Loucy (cell line): ENCODE data around the gene EFNA5.

Experiments
- H2AFZ ChIP-seq: fragments of 200-600 bp; sonication (generic); 2 replicates; pipeline ENCODE4 v1.6.0; 2016; ENCODE audit warnings: antibody characterized with exemption, mild to moderate bottlenecking, low read length, moderate library complexity
- H3F3A ChIP-seq: fragments of 200-600 bp; 2 replicates; pipeline ENCODE4 v1.6.0; 2016; ENCODE audit warnings: antibody characterized with exemption, low read depth, mild to moderate bottlenecking
- H3K27me3 ChIP-seq: fragments of 200-600 bp; sonication (generic); 2 replicates; pipeline ENCODE4 v1.6.1; 2014; ENCODE audit warnings: low read length, mild to moderate bottlenecking; ENCODE audit not compliant: insufficient read depth, poor library complexity, severe bottlenecking
- H3K36me3 ChIP-seq: fragments of 200-600 bp; sonication (generic); 2 replicates; pipeline ENCODE4 v1.6.1; 2016; ENCODE audit warnings: low read length; ENCODE audit not compliant: insufficient read depth
- H3K4me1 ChIP-seq: fragments of 200-600 bp; sonication (generic); 2 replicates; pipeline ENCODE4 v1.5.1; 2014; ENCODE audit warnings: low read length, mild to moderate bottlenecking; ENCODE audit not compliant: insufficient read depth, poor library complexity, severe bottlenecking
- H3K4me2 ChIP-seq: fragments of 200-600 bp; sonication (generic); 2 replicates; pipeline ENCODE4 v1.6.0; 2014; ENCODE audit warnings: antibody characterized with exemption, low read length, low read depth, mild to moderate bottlenecking; ENCODE audit not compliant: poor library complexity, severe bottlenecking
- H3K4me3 ChIP-seq: fragments of 200-600 bp; sonication (generic); 2 replicates; pipeline ENCODE4 v1.5.1; 2014; ENCODE audit warnings: low read length, mild to moderate bottlenecking, mixed read lengths; ENCODE audit not compliant: poor library complexity, severe bottlenecking
- H3K79me2 ChIP-seq: fragments of 200-600 bp; sonication (generic); 2 replicates; pipeline ENCODE4 v1.6.1; 2014; ENCODE audit warnings: low read length; ENCODE audit not compliant: insufficient read depth
- H3K9ac ChIP-seq: fragments of 200-600 bp; sonication (generic); 2 replicates; pipeline ENCODE4 v1.6.0; 2014; ENCODE audit warnings: mild to moderate bottlenecking, low read depth, low read length, moderate library complexity; ENCODE audit not compliant: poor library complexity, severe bottlenecking
- H3K9me2 ChIP-seq: fragments of 200-600 bp; sonication (generic); replicated peaks from 2 replicates; pipeline ENCODE4 v1.6.1; 2016; ENCODE audit warnings: low read depth, low read length, mixed read lengths
- H3K9me3 ChIP-seq: fragments of 200-600 bp; sonication (generic); 2 replicates; pipeline ENCODE4 v1.6.1; 2014; ENCODE audit warnings: mild to moderate bottlenecking, antibody characterized with exemption, low read length, low read depth; ENCODE audit not compliant: insufficient read depth
- H4K20me1 ChIP-seq: fragments of 200-600 bp; sonication (generic); 2 replicates; pipeline ENCODE4 v1.6.0; 2014; ENCODE audit warnings: antibody characterized with exemption, low read length, mild to moderate bottlenecking; ENCODE audit not compliant: insufficient read depth, poor library complexity, severe bottlenecking
- EZH2phosphoT487 ChIP-seq: fragments of 200-600 bp; IDR thresholded peaks from 2 replicates; pipeline ENCODE4 v1.6.1; 2018; ENCODE audit warnings: antibody characterized with exemption, mild to moderate bottlenecking, moderate library complexity, borderline replicate concordance
- TF ChIP-seq, protein P1 (sequence below): fragments of 200-600 bp; sonication (generic); conservative IDR thresholded peaks from 2 replicates; pipeline ENCODE4 v1.5.1; 2014; ENCODE audit warnings: mild to moderate bottlenecking, antibody characterized with exemption, low read length

EFNA5 gene

DNA sequence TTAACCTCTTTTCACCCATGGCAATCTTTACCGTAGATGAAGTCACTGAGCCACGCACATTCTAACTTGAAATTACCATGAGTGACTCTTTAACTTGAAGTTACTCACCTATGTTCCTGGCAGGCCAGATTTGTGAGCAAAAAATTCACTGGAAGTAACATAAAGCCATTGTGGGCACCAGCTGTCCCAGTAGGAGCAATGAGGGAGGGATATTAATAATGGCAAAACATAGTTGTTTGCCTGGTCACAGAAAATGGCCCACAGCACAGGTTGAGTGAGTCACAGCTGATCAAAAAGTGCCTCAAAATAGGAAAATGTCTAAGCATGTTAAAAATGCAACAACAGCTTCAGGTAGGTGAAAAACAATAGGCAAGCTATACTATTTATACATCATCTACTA lies 146.6 kb downstream of the EFNA5 start:
- no peaks in the 10 kb centered on the region for H4K20me1 ChIP-seq
- H3K4me2 ChIP-seq: no peak overlapping the region
- H2AFZ ChIP-seq: no peak overlapping the region
- H3K36me3 ChIP-seq: no peaks in the 10 kb centered on the region
- no peaks in the 10 kb centered on the region for H3K9me2 ChIP-seq
- no peak overlapping the region for H3K9ac ChIP-seq
- H3F3A ChIP-seq: no peaks in the 10 kb centered on the region
- no peaks in the 10 kb centered on the region for H3K79me2 ChIP-seq
- H3K4me3 ChIP-seq: no peak overlapping the region
- H3K27me3 ChIP-seq: no peaks in the 10 kb centered on the region
- H3K9me3 ChIP-seq: no peaks in the 10 kb centered on the region
- TF ChIP-seq, protein P1, sequence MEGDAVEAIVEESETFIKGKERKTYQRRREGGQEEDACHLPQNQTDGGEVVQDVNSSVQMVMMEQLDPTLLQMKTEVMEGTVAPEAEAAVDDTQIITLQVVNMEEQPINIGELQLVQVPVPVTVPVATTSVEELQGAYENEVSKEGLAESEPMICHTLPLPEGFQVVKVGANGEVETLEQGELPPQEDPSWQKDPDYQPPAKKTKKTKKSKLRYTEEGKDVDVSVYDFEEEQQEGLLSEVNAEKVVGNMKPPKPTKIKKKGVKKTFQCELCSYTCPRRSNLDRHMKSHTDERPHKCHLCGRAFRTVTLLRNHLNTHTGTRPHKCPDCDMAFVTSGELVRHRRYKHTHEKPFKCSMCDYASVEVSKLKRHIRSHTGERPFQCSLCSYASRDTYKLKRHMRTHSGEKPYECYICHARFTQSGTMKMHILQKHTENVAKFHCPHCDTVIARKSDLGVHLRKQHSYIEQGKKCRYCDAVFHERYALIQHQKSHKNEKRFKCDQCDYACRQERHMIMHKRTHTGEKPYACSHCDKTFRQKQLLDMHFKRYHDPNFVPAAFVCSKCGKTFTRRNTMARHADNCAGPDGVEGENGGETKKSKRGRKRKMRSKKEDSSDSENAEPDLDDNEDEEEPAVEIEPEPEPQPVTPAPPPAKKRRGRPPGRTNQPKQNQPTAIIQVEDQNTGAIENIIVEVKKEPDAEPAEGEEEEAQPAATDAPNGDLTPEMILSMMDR: no peak
- no peak for TF ChIP-seq EZH2phosphoT487
- H3K4me1 ChIP-seq: no peaks in the 10 kb centered on the region

DNA sequence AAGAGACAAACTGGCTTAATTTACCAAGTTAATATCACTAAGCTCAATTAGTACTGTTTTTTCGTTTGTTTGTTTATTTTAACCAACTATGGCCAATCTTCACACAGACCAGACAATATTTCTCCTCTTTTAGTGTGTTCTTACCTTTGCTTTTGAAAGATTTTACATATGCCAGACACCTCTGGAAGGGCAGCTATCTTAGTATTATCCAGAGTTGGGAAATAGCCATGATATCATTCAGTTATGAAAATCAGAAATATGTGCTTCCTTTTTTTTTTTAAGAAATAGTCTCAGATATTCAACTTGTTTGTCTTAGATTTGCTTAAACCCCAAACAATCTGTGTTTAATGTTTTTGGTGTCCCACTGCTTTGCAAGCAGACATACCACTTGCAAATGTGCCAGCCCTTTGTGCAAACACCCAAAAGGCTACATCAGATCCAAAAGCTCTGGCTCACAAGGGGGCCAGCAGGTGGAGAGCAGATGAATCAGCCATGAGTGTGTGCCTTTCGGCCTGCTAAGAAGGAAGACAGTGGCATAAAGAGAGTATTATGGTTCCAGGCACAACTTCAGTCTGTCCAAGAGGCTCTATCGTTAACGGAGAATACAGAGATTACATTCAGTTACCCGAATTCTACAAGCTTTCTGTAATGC lies 147.6 kb downstream of the EFNA5 start:
- TF ChIP-seq EZH2phosphoT487: no peak
- TF ChIP-seq, protein P1: no peak
- no peak overlapping the region for H3K4me2 ChIP-seq
- no peak overlapping the region for H3K4me3 ChIP-seq
- H3K36me3 ChIP-seq: no peaks in the 10 kb centered on the region
- H3F3A ChIP-seq: no peaks in the 10 kb centered on the region
- H2AFZ ChIP-seq: no peak overlapping the region
- no peaks in the 10 kb centered on the region for H3K4me1 ChIP-seq
- H3K9ac ChIP-seq: no peak overlapping the region
- no peaks in the 10 kb centered on the region for H3K79me2 ChIP-seq
- no peaks in the 10 kb centered on the region for H3K9me2 ChIP-seq
- H3K27me3 ChIP-seq: no peaks in the 10 kb centered on the region
- H4K20me1 ChIP-seq: no peaks in the 10 kb centered on the region
- no peaks in the 10 kb centered on the region for H3K9me3 ChIP-seq

DNA sequence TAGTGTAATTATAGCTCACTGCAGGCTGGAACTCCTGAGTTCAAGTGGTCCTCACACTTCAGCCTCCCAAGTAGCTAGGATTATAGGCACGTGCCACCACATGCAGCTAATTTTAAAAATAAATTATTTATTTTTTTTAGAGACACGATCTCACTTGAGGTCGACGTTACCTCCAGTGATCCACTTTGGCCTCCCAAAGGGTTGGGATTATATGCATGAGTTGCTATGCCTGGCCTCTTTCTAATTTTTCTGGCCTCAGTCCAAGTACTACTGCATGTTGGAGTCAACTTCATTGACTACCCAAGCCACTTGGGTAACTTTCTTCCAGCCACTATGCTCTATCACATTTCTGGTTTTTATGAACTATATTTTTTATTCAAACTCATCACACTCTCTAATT lies 148.3 kb downstream of the EFNA5 start:
- Histone ChIP-seq H3K4me1 (no peaks in the 10 kb centered on the region), H2AFZ (no peak overlapping the region), H3K4me2 (no peak overlapping the region), H3K9ac (no peak overlapping the region), H3K9me3 (no peaks in the 10 kb centered on the region), H3K4me3 (no peak overlapping the region), H3K27me3 (no peaks in the 10 kb centered on the region), H4K20me1 (no peaks in the 10 kb centered on the region), H3K36me3 (no peaks in the 10 kb centered on the region), H3F3A (no peaks in the 10 kb centered on the region), H3K9me2 (no peaks in the 10 kb centered on the region), H3K79me2 (no peaks in the 10 kb centered on the region)
- no peak for TF ChIP-seq EZH2phosphoT487
- TF ChIP-seq, protein P1: no peak
